ENCODE results near the gene RNU5B-1. TPM values are rescaled to one million over a fixed set of nuclear protein-coding genes. Genes with fewer than 3 reads are reported as not detected.

RNU5B-1 gene
- total and polyA plus RNA-seq, 2 of the 4 experiments (the other 2 are of a cell fraction), result not detected

DNA sequence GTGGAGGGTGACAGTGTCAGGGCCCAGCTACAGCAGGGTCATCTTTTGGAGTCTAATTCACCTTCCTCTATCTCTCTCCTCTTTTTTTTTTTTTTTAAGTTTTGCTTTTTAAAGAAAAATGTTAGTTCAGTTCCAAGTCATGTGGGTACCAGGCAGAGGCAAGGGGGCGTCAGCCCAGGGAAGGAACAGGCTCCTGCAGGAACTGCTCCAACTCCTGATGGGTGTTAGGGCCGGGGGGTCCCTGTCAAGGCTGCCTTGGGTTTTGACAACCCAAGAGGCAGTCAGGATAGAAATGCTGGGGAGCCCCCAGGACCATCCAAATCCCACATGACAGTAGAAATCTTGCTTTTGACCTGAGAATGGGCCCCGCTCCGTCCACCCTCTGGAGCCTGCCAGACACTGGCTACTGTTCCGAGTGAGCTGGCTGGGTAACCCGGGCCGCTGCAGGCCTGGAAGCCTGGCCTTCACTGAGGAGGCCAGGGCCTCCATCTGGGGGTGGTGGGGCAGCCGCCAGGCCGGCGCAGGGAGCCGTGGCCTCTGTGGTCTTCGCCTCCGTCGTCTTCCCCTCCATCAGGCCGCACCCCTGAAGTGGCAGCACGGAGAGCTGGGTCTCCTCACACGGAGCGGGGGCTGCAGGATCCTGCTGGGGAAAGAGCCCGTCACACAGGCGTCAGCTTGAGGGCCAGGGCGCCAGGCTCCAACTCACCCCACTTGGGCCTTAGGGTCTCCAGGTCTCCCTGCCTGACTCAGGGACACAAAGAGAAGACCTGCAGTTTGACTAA is 24.2 kb downstream of the RNU5B-1 start:
- Histone ChIP-seq H3K23ac (ENCODE audit: low read depth, low read length) (no peak overlapping the region), H2BK15ac (ENCODE audit: low read depth, low read length) (no peak overlapping the region), H3K4me3 (ENCODE audit: insufficient read depth, low read depth, low read length) (no peak overlapping the region), H2AFZ (replicated peaks; ENCODE audit: low read length, poor library complexity) (no peak overlapping the region), H3K9me1 (ENCODE audit: insufficient read depth, low read length) (no peaks in the 10 kb centered on the region), H3K4me2 (ENCODE audit: low read depth, low read length) (no peak overlapping the region), H3K36me3 (ENCODE audit: control insufficient read depth, insufficient read depth, low read length) (no peaks in the 10 kb centered on the region), H3K14ac (replicated peaks; ENCODE audit: low read depth, low read length) (no peak overlapping the region), H3K4me1 (ENCODE audit: control insufficient read depth, insufficient read depth, low read length) (no peaks in the 10 kb centered on the region), H3K9me3 (ENCODE audit: control insufficient read depth, insufficient read depth, low read length) (no peaks in the 10 kb centered on the region), H3K27ac (ENCODE audit: insufficient read depth, low read length) (no peak overlapping the region), H3K9ac (ENCODE audit: low read depth, low read length) (no peak overlapping the region), H2BK5ac (ENCODE audit: low read depth, low read length, poor library complexity, severe bottlenecking) (no peak overlapping the region), H2AK5ac (ENCODE audit: low read depth, low read length) (no peak overlapping the region), H2BK120ac (ENCODE audit: low read depth, low read length) (no peak overlapping the region), H4K8ac (ENCODE audit: low read depth in 2 of 2, low read length in 2 of 2) (no peak overlapping the region), H3K56ac (ENCODE audit: extremely low read depth, insufficient read depth, low read length) (no peak overlapping the region), H3K4ac (ENCODE audit: low read depth, low read length) (no peak overlapping the region), H4K5ac (ENCODE audit: low read depth, low read length) (no peak overlapping the region), H2AK9ac (replicated peaks; ENCODE audit: low read depth, low read length, poor library complexity) (no peak overlapping the region), H2BK20ac (ENCODE audit: low read depth, low read length) (no peak overlapping the region), H4K91ac (ENCODE audit: insufficient read depth, low read depth, low read length) (no peak overlapping the region), H3K79me1 (ENCODE audit: low read depth in 1 of 2, low read length in 2 of 2) (no peaks in the 10 kb centered on the region), H3K18ac (ENCODE audit: low read depth, low read length) (no peak overlapping the region), H4K20me1 (ENCODE audit: insufficient read depth, low read length) (no peaks in the 10 kb centered on the region), H3K27me3 (ENCODE audit: control insufficient read depth, insufficient read depth, low read length) (peaks cover 21% of the 10 kb centered on the region; the same call in 1 of the 2 replicates)
- dilution Hi-C loops (cut with HindIII; ENCODE audit: low sequenced_read_pairs, unreplicated experiment), result no loop called here
- no TSS peak for BruUV-seq (replicated peaks)
- in situ Hi-C loops (cut with MboI; ENCODE audit: low sequenced_read_pairs), result no loop called here
- intact Hi-C loops (cut with micrococcal nuclease), result no loop called here
- ATAC-seq (ENCODE audit: low read depth) (no peak), DNase-seq (no peak)
- TF ChIP-seq SMC3 (IDR thresholded peaks at IDR 0.05; ENCODE audit: low read depth, low read length) (no peak), BHLHE40 (IDR thresholded peaks at IDR 0.05; ENCODE audit: low read depth, low read length) (no peak), FOS (IDR thresholded peaks at IDR 0.05; ENCODE audit: low read depth, low read length) (no peak), RFX5 (IDR thresholded peaks at IDR 0.05; ENCODE audit: low read depth, low read length) (no peak), CEBPB (IDR thresholded peaks at IDR 0.05; ENCODE audit: low read depth, low read length) (no peak), POLR2A (IDR thresholded peaks at IDR 0.05; ENCODE audit: low read depth, low read length) (no peak), RAD21 (IDR thresholded peaks at IDR 0.05; ENCODE audit: low read length) (no peak), NFE2L2 (IDR thresholded peaks at IDR 0.05; ENCODE audit: low read depth, low read length) (no peak)
- TF ChIP-seq, protein P1, sequence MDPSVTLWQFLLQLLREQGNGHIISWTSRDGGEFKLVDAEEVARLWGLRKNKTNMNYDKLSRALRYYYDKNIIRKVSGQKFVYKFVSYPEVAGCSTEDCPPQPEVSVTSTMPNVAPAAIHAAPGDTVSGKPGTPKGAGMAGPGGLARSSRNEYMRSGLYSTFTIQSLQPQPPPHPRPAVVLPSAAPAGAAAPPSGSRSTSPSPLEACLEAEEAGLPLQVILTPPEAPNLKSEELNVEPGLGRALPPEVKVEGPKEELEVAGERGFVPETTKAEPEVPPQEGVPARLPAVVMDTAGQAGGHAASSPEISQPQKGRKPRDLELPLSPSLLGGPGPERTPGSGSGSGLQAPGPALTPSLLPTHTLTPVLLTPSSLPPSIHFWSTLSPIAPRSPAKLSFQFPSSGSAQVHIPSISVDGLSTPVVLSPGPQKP (IDR thresholded peaks at IDR 0.05; ENCODE audit: borderline replicate concordance, low read depth, low read length), result no peak
- TF ChIP-seq, protein P2, sequence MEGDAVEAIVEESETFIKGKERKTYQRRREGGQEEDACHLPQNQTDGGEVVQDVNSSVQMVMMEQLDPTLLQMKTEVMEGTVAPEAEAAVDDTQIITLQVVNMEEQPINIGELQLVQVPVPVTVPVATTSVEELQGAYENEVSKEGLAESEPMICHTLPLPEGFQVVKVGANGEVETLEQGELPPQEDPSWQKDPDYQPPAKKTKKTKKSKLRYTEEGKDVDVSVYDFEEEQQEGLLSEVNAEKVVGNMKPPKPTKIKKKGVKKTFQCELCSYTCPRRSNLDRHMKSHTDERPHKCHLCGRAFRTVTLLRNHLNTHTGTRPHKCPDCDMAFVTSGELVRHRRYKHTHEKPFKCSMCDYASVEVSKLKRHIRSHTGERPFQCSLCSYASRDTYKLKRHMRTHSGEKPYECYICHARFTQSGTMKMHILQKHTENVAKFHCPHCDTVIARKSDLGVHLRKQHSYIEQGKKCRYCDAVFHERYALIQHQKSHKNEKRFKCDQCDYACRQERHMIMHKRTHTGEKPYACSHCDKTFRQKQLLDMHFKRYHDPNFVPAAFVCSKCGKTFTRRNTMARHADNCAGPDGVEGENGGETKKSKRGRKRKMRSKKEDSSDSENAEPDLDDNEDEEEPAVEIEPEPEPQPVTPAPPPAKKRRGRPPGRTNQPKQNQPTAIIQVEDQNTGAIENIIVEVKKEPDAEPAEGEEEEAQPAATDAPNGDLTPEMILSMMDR (conservative IDR thresholded peaks at IDR 0.05; ENCODE audit: low read depth, low read length), result no peak
- 87% methylated on average over 3 of the region's 21 CpGs; no CpG with 5 or more reads in 1 of the 2 experiments for WGBS, 2 experiments (ENCODE audit: extremely low coverage in 2 of 2, insufficient read length in 1 of 2)
- ChIA-PET CTCF (no interaction called here), POLR2A (ENCODE audit: unreplicated experiment) (no interaction called here)
